ENCODE measurements around the gene NEUROD1. TPM values are rescaled to one million over a fixed set of nuclear protein-coding genes. Genes with fewer than 3 reads are reported as not detected.

Gene NEUROD1
- polyA plus RNA-seq, 1 donor = not detected

- DNase-seq (ENCODE audit: low read depth) = no peak
These were observed 857 bp upstream of the NEUROD1 start for GRCh38 chr2:181680937-181681811.

- no peak for DNase-seq (ENCODE audit: low read depth)
These were observed 755 bp downstream of the NEUROD1 start for GRCh38 chr2:181679544-181679979.

GRCh38 chr2:181678861-181679543 lies 1.3 kb downstream of the NEUROD1 start:
- DNase-seq (ENCODE audit: low read depth) = no peak

GRCh38 chr2:181677912-181678586 lies 2.3 kb downstream of the NEUROD1 start:
- peak; percentile 60 for DNase-seq (ENCODE audit: low read depth)

GRCh38 chr2:181675254-181675653 lies 5.1 kb downstream of the NEUROD1 start:
- no peak for DNase-seq (ENCODE audit: low read depth)

GRCh38 chr2:181674461-181674860 lies 5.9 kb downstream of the NEUROD1 start:
- DNase-seq (ENCODE audit: low read depth) = no peak

- no peak for DNase-seq (ENCODE audit: low read depth)
These were observed 7.1 kb downstream of the NEUROD1 start for GRCh38 chr2:181673173-181673572.

GRCh38 chr2:181672255-181673008 lies 7.9 kb downstream of the NEUROD1 start:
- no peak for DNase-seq (ENCODE audit: low read depth)

GRCh38 chr2:181670632-181671031 lies 9.7 kb downstream of the NEUROD1 start:
- DNase-seq (ENCODE audit: low read depth) = no peak

GRCh38 chr2:181667234-181667633 lies 13.1 kb downstream of the NEUROD1 start:
- no peak for DNase-seq (ENCODE audit: low read depth)

GRCh38 chr2:181662287-181662686 lies 18.0 kb downstream of the NEUROD1 start:
- no peak for DNase-seq (ENCODE audit: low read depth)

- no peak for DNase-seq (ENCODE audit: low read depth)
These were observed 20.1 kb downstream of the NEUROD1 start for GRCh38 chr2:181660181-181660580.

GRCh38 chr2:181658444-181658843 lies 21.9 kb downstream of the NEUROD1 start:
- DNase-seq (ENCODE audit: low read depth) = no peak

GRCh38 chr2:181657379-181657778 lies 22.9 kb downstream of the NEUROD1 start:
- DNase-seq (ENCODE audit: low read depth) = no peak

GRCh38 chr2:181656450-181657291 lies 23.6 kb downstream of the NEUROD1 start, which contains the start of gene CERKL:
CERKL (minus strand) TSS chr2:181657105; CDS start chr2:181657006, 99 bp downstream.
- no peak for DNase-seq (ENCODE audit: low read depth)

GRCh38 chr2:181655519-181655918 lies 24.8 kb downstream of the NEUROD1 start:
- no peak for DNase-seq (ENCODE audit: low read depth)

GRCh38 chr2:181649436-181649979 lies 30.8 kb downstream of the NEUROD1 start:
- no peak for DNase-seq (ENCODE audit: low read depth)

GRCh38 chr2:181648478-181649155 lies 31.7 kb downstream of the NEUROD1 start:
- no peak for DNase-seq (ENCODE audit: low read depth)

GRCh38 chr2:181646415-181646987 lies 33.8 kb downstream of the NEUROD1 start:
- no peak for DNase-seq (ENCODE audit: low read depth)
